HepG2 (cell line): ENCODE results near the gene NACC2. TPM values are rescaled to one million over a fixed set of nuclear protein-coding genes. Genes with fewer than 3 reads are reported as not detected.

Experiments
- CBFB ChIP-seq: sonication (generic); formaldehyde crosslinking; IDR thresholded peaks from 2 replicates; pipeline ENCODE4 v1.4.0; 2020; ENCODE audit warnings: missing genetic modification reagents
- CBX5 ChIP-seq: sonication (generic); formaldehyde crosslinking; IDR thresholded peaks from 2 replicates; pipeline ENCODE4 v1.4.0; 2020; ENCODE audit warnings: missing genetic modification reagents, borderline replicate concordance
- HMG20B ChIP-seq: conservative IDR thresholded peaks from 2 replicates; pipeline ENCODE4 v1.6.1; 2016; ENCODE audit warnings: missing genetic modification reagents, missing compliant biosample characterization
- KLF6 ChIP-seq: IDR thresholded peaks from 2 replicates; pipeline ENCODE4 v1.8.0; 2016; ENCODE audit warnings: missing biosample characterization, missing genetic modification reagents
- MAF1 ChIP-seq: sonication (generic); formaldehyde crosslinking; IDR thresholded peaks from 2 replicates; pipeline ENCODE4 v1.5.0; 2020; ENCODE audit warnings: missing genetic modification reagents, borderline replicate concordance
- NBN ChIP-seq: fragments of 450-650 bp; conservative IDR thresholded peaks from 2 replicates; pipeline ENCODE4 v1.6.1; 2017
- NKX3-1 ChIP-seq: sonication (generic); formaldehyde crosslinking; IDR thresholded peaks from 2 replicates; pipeline ENCODE4 v1.5.0; 2020; ENCODE audit warnings: missing genetic modification reagents
- PITX1 ChIP-seq: sonication (generic); formaldehyde crosslinking; IDR thresholded peaks from 2 replicates; pipeline ENCODE4 v1.5.1; 2020; ENCODE audit warnings: mild to moderate bottlenecking, missing genetic modification reagents
- PRDM4 ChIP-seq: sonication (generic); formaldehyde crosslinking; IDR thresholded peaks from 2 replicates; pipeline ENCODE4 v1.9.0; 2021; ENCODE audit warnings: missing genetic modification reagents, borderline replicate concordance
- RFX3 ChIP-seq: IDR thresholded peaks from 2 replicates; pipeline ENCODE4 v1.6.1; 2016; ENCODE audit warnings: missing biosample characterization, missing genetic modification reagents
- RFXAP ChIP-seq: sonication (generic); formaldehyde crosslinking; IDR thresholded peaks from 2 replicates; pipeline ENCODE4 v1.4.0; 2020; ENCODE audit warnings: missing genetic modification reagents, borderline replicate concordance
- SMYD3 ChIP-seq: sonication (generic); formaldehyde crosslinking; IDR thresholded peaks from 2 replicates; pipeline ENCODE4 v1.8.1; 2023; ENCODE audit warnings: mild to moderate bottlenecking, missing genetic modification reagents
- SOX5 ChIP-seq: IDR thresholded peaks from 2 replicates; pipeline ENCODE4 v1.6.1; 2016; ENCODE audit warnings: borderline replicate concordance
- SRF ChIP-seq: IDR thresholded peaks from 2 replicates; pipeline ENCODE4 v1.6.1; 2011; ENCODE audit warnings: mild to moderate bottlenecking, low read depth, low read length, moderate library complexity
- SRSF4 ChIP-seq: fragments of 200-400 bp; formaldehyde crosslinking; IDR thresholded peaks from one replicate; pipeline ENCODE4 v1.6.1; 2018; ENCODE audit warnings: mild to moderate bottlenecking, low read depth, low read length, moderate library complexity; ENCODE audit not compliant: poor library complexity, severe bottlenecking
- ZNF138 ChIP-seq: sonication (generic); formaldehyde crosslinking; IDR thresholded peaks from 2 replicates; pipeline ENCODE4 v1.5.0; 2020; ENCODE audit warnings: mild to moderate bottlenecking, low read depth, missing genetic modification reagents
- ZNF354B ChIP-seq: sonication (generic); formaldehyde crosslinking; IDR thresholded peaks from 2 replicates; pipeline ENCODE4 v1.8.0; 2022; ENCODE audit warnings: mild to moderate bottlenecking, missing genetic modification reagents
- ZNF572 ChIP-seq: sonication (generic); formaldehyde crosslinking; IDR thresholded peaks from 2 replicates; pipeline ENCODE4 v1.5.1; 2020; ENCODE audit warnings: mild to moderate bottlenecking, missing genetic modification reagents
- ZNF577 ChIP-seq: sonication (generic); formaldehyde crosslinking; IDR thresholded peaks from 2 replicates; pipeline ENCODE4 v1.4.0; 2020; ENCODE audit warnings: mild to moderate bottlenecking, low read depth, missing genetic modification reagents, borderline replicate concordance
- ZNF597 ChIP-seq: sonication (generic); formaldehyde crosslinking; IDR thresholded peaks from 2 replicates; pipeline ENCODE4 v1.5.0; 2020; ENCODE audit warnings: missing genetic modification reagents
- ZNF75D ChIP-seq: sonication (generic); formaldehyde crosslinking; IDR thresholded peaks from 2 replicates; pipeline ENCODE4 v1.8.1; 2023; ENCODE audit warnings: missing genetic modification reagents, mild to moderate bottlenecking, borderline replicate concordance
- polyA plus RNA-seq, 8 experiments: library from polyadenylated mRNA; depleted of rRNA in 3 of 8; stranded (reverse) in 7 of 8; unstranded in 1 of 8; fragments of >200 nt; fragmentation: Illumina TruSeq in 4 of 8; extraction: Trizol in 4 of 8; gene quantifications; 2 replicates each; pipeline versions ENCODE4 v1.2.1 to v1.2.3, GENCODE V29; 2011 to 2016; ENCODE audit warnings: low read depth in 4 of 8, missing spikeins in 1 of 8, mixed read lengths in 1 of 8; ENCODE audit not compliant: insufficient read depth in 1 of 8
- total RNA-seq, 5 experiments: library from RNA; depleted of rRNA; stranded (reverse); fragments of >200 nt; fragmentation: Illumina TruSeq; extraction: Trizol; gene quantifications; 2 replicates each; pipeline ENCODE4 v1.2.3, GENCODE V29; 2016; ENCODE audit warnings: low read depth in 1 of 5
- TF ChIP-seq, protein P1 (sequence below): IDR thresholded peaks from 2 replicates; pipeline ENCODE4 v1.6.1; 2016; ENCODE audit warnings: mild to moderate bottlenecking, missing biosample characterization, missing genetic modification reagents
- TF ChIP-seq, protein P2 (sequence below): sonication (generic); formaldehyde crosslinking; IDR thresholded peaks from 2 replicates; pipeline ENCODE4 v1.4.0; 2020; ENCODE audit warnings: mild to moderate bottlenecking, missing genetic modification reagents
- TF ChIP-seq, protein P3 (sequence below): sonication (generic); formaldehyde crosslinking; IDR thresholded peaks from 2 replicates; pipeline ENCODE4 v1.8.1; 2023; ENCODE audit warnings: mild to moderate bottlenecking, inconsistent platforms, moderate library complexity, missing genetic modification reagents, borderline replicate concordance
- TF ChIP-seq, protein P4 (sequence below): sonication (generic); formaldehyde crosslinking; IDR thresholded peaks from 2 replicates; pipeline ENCODE4 v1.5.0; 2020; ENCODE audit warnings: missing genetic modification reagents

The NACC2 gene
- total and polyA plus RNA-seq, 2 of the 13 experiments (the other 11 are each of a cell fraction or from before 2014, with no cell fraction given), result 5.9 to 12.3 TPM

DNA sequence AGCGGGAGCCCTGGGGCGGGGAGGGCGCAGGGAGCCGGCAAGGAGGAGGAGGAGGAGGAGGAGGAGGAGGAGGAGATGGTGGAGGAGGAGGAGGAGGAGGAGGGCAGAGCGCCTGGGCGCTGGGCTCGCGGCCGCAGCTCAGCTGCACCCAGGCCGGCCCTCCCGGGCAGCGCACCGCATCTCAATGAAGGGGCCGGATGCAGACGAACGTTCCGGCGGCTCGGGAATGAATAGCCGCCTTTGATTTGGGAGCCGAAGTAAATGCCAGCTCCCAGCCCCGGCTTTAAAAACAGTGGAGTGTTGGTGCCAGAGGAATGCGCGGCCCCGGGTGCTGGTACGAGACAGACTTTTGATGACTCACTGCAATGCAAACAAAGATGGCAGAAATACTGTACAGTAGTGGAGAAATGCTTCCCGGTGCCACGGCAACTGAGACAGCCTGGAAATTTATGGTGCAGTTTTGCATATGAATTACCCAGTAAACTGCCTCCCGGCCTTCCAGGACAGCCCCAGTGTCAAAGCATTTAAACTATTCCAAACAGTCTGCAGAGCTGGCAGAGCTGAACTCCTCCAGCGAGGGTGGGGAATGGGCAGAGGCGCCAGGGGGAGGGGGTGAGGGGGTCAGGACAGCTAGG is 43.1 kb downstream of the NACC2 start (continued):
- TF ChIP-seq, protein P1, sequence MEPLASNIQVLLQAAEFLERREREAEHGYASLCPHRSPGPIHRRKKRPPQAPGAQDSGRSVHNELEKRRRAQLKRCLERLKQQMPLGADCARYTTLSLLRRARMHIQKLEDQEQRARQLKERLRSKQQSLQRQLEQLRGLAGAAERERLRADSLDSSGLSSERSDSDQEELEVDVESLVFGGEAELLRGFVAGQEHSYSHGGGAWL (CRISPR knock-in tag), result no peak
- TF ChIP-seq SMYD3 (CRISPR knock-in tag), result no peak
- TF ChIP-seq PRDM4 (CRISPR knock-in tag), result no peak
- peak; percentile 44; the same call in 1 of the 2 replicates for TF ChIP-seq HMG20B
- TF ChIP-seq, protein P2, sequence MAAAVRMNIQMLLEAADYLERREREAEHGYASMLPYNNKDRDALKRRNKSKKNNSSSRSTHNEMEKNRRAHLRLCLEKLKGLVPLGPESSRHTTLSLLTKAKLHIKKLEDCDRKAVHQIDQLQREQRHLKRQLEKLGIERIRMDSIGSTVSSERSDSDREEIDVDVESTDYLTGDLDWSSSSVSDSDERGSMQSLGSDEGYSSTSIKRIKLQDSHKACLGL (CRISPR knock-in tag), result no peak
- TF ChIP-seq SOX5, result peak; percentile 31; the same call in 1 of the 2 replicates
- TF ChIP-seq PITX1, result no peak
- TF ChIP-seq ZNF138 (CRISPR knock-in tag), result no peak
- peak; percentile 71 for TF ChIP-seq RFX3 (CRISPR knock-in tag)
- no peak for TF ChIP-seq ZNF354B (CRISPR knock-in tag)
- TF ChIP-seq MAF1, result no peak
- no peak for TF ChIP-seq NBN
- TF ChIP-seq NKX3-1 (CRISPR knock-in tag), result no peak
- no peak for TF ChIP-seq SRSF4
- no peak for TF ChIP-seq CBFB (CRISPR knock-in tag)
- TF ChIP-seq ZNF577, result no peak
- TF ChIP-seq RFXAP (CRISPR knock-in tag), result no peak
- TF ChIP-seq, protein P3, sequence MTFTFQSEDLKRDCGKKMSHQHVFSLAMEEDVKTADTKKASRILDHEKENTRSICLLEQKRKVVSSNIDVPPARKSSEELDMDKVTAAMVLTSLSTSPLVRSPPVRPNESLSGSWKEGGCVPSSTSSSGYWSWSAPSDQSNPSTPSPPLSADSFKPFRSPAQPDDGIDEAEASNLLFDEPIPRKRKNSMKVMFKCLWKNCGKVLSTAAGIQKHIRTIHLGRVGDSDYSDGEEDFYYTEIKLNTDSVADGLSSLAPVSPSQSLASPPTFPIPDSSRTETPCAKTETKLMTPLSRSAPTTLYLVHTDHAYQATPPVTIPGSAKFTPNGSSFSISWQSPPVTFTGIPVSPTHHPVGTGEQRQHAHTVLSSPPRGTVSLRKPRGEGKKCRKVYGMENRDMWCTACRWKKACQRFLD (CRISPR knock-in tag), result no peak
- TF ChIP-seq SRF, result no peak
- TF ChIP-seq, protein P4, sequence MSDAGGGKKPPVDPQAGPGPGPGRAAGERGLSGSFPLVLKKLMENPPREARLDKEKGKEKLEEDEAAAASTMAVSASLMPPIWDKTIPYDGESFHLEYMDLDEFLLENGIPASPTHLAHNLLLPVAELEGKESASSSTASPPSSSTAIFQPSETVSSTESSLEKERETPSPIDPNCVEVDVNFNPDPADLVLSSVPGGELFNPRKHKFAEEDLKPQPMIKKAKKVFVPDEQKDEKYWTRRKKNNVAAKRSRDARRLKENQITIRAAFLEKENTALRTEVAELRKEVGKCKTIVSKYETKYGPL (CRISPR knock-in tag), result no peak
- TF ChIP-seq CBX5, result no peak; the same call in 1 of the 2 replicates
- no peak for TF ChIP-seq ZNF572 (CRISPR knock-in tag)
- no peak for TF ChIP-seq ZNF75D
- TF ChIP-seq ZNF597 (CRISPR knock-in tag), result no peak
- no peak for TF ChIP-seq KLF6 (CRISPR knock-in tag)
